HepG2 (cell line): ENCODE measurements around the gene SYNJ2. TPM values are rescaled to one million over a fixed set of nuclear protein-coding genes. Genes with fewer than 3 reads are reported as not detected.

Experiments
- ATAC-seq: fragments of 200-7000 bp; cut with Tn5 transposase; 3 replicates; pipeline ENCODE4 v1.9.1; 2020; ENCODE audit warnings: mild to moderate bottlenecking, moderate library complexity
- BruUV-seq: library from RNA; stranded (reverse); fragments of 400-500 nt; replicated peaks from 2 replicates; lab custom pipeline; 2021; lab: Mats Ljungman, UMichigan
- CTCF ChIA-PET: fragments of 300-600 bp; formaldehyde crosslinking; extraction: SDS; loops from one replicate; lab custom pipeline; 2021; ENCODE audit warnings: low total read pairs, inconsistent platforms, low intra/inter-chr PET ratio; lab: Yijun Ruan, JAX
- POLR2A ChIA-PET: fragments of 350-600 bp; sonication (Branson Sonifier 250); formaldehyde crosslinking; loops from one replicate; lab custom pipeline; 2020; ENCODE audit warnings: antibody characterized with exemption, inconsistent platforms; lab: Yijun Ruan, JAX
- DNase-seq: peaks from one replicate; pipeline ENCODE4 v3.0.0-alpha.2; 2015; ENCODE audit warnings: low spot score
- FAIRE-seq: peaks from 3 replicates; lab custom pipeline; 2011; peaks lifted over from hg19 to GRCh38; lab: Jason Lieb, UNC
- H2AFZ ChIP-seq: one replicate; pipeline ENCODE4 v1.6.1; 2011; ENCODE audit warnings: low read length, inconsistent platforms
- H3K27ac ChIP-seq: fragments of 300-600 bp; 3 replicates; pipeline ENCODE4 v1.8.0; 2011; ENCODE audit warnings: mixed run types, mild to moderate bottlenecking, mixed read lengths, low read length, inconsistent platforms; ENCODE audit not compliant: insufficient read depth; ENCODE audit errors: extremely low read length
- H3K27me3 ChIP-seq, 2 experiments: fragments of 200-600 bp in 1 of 2; 2 replicates in 1 of 2; 3 replicates in 1 of 2; pipeline versions ENCODE4 v1.6.0 to v1.8.0; 2011; ENCODE audit warnings: low read length in 2 of 2, mild to moderate bottlenecking in 2 of 2, moderate library complexity in 2 of 2, inconsistent platforms in 1 of 2; ENCODE audit not compliant: insufficient read depth in 2 of 2, control insufficient read depth in 1 of 2
- H3K36me3 ChIP-seq, 2 experiments: fragments of 200-600 bp in 1 of 2; replicated peaks in 1 of 2; 2 replicates in 1 of 2; 3 replicates in 1 of 2; pipeline versions ENCODE4 v1.5.1 to v1.8.0; 2011; ENCODE audit warnings: low read length in 2 of 2, inconsistent platforms in 1 of 2; ENCODE audit not compliant: insufficient read depth in 2 of 2, control insufficient read depth in 1 of 2
- H3K4me1 ChIP-seq: 2 replicates; pipeline ENCODE4 v1.5.1; 2012; ENCODE audit warnings: low read length, inconsistent platforms; ENCODE audit not compliant: insufficient read depth
- H3K4me2 ChIP-seq: 2 replicates; pipeline ENCODE4 v1.6.0; 2011; ENCODE audit warnings: low read depth, low read length, inconsistent platforms
- H3K4me3 ChIP-seq, 3 experiments: fragments of 200-600 bp in 1 of 3; sonication (generic), shearing (Covaris generic) in 1 of 3; replicated peaks in 1 of 3; 2 replicates each; pipeline ENCODE4 v1.5.1; 2011 to 2016; ENCODE audit warnings: low read length in 3 of 3, inconsistent platforms in 2 of 3, low read depth in 2 of 3, mild to moderate bottlenecking in 2 of 3, control low read depth in 1 of 3, mixed read lengths in 1 of 3; ENCODE audit not compliant: insufficient read depth in 1 of 3
- H3K79me2 ChIP-seq: one replicate; pipeline ENCODE4 v1.6.1; 2011; ENCODE audit warnings: low read length, inconsistent platforms; ENCODE audit not compliant: insufficient read depth
- H3K9ac ChIP-seq: 2 replicates; pipeline ENCODE4 v1.6.0; 2011; ENCODE audit warnings: mild to moderate bottlenecking, low read depth, low read length, inconsistent platforms; ENCODE audit not compliant: insufficient read depth
- H3K9me3 ChIP-seq: 2 replicates; pipeline ENCODE4 v1.5.1; 2012; ENCODE audit warnings: mild to moderate bottlenecking, low read length
- H4K20me1 ChIP-seq: 2 replicates; pipeline ENCODE4 v1.6.0; 2011; ENCODE audit warnings: inconsistent platforms, mild to moderate bottlenecking, low read length, moderate library complexity; ENCODE audit not compliant: insufficient read depth
- ARNT ChIP-seq: fragments of 450-650 bp; IDR thresholded peaks from 2 replicates; pipeline ENCODE4 v1.6.1; 2017
- ESRRA ChIP-seq: sonication (generic); formaldehyde crosslinking; IDR thresholded peaks from 2 replicates; pipeline ENCODE4 v1.5.1; 2020; ENCODE audit warnings: mild to moderate bottlenecking, low read depth, missing genetic modification reagents
- HOXA9 ChIP-seq: sonication (generic); formaldehyde crosslinking; IDR thresholded peaks from 2 replicates; pipeline ENCODE4 v1.8.1; 2022; ENCODE audit warnings: missing genetic modification reagents, mild to moderate bottlenecking, moderate library complexity, borderline replicate concordance
- MZF1 ChIP-seq: sonication (generic); formaldehyde crosslinking; IDR thresholded peaks from 2 replicates; pipeline ENCODE4 v1.8.1; 2023; ENCODE audit warnings: mild to moderate bottlenecking, missing genetic modification reagents, borderline replicate concordance
- PHB2 ChIP-seq: fragments of 450-650 bp; IDR thresholded peaks from 2 replicates; pipeline ENCODE4 v1.6.1; 2018; ENCODE audit not compliant: partially characterized antibody
- RBM22 ChIP-seq: fragments of 200-400 bp; formaldehyde crosslinking; optimal IDR thresholded peaks from 2 replicates; pipeline ENCODE3; 2017; ENCODE audit warnings: mild to moderate bottlenecking, low read length, moderate library complexity
- SPEN ChIP-seq: sonication (generic); formaldehyde crosslinking; IDR thresholded peaks from 2 replicates; pipeline ENCODE4 v1.5.1; 2020; ENCODE audit warnings: low read depth, mild to moderate bottlenecking, missing genetic modification reagents
- XBP1 ChIP-seq: sonication (generic); formaldehyde crosslinking; IDR thresholded peaks from 2 replicates; pipeline ENCODE4 v1.5.0; 2020; ENCODE audit warnings: missing genetic modification reagents
- ZNF121 ChIP-seq: sonication (generic); formaldehyde crosslinking; IDR thresholded peaks from 2 replicates; pipeline ENCODE4 v1.5.0; 2020; ENCODE audit warnings: mild to moderate bottlenecking, missing genetic modification reagents
- ZNF143 ChIP-seq: sonication (generic); formaldehyde crosslinking; IDR thresholded peaks from 2 replicates; pipeline ENCODE4 v1.4.0; 2020; ENCODE audit warnings: missing genetic modification reagents
- ZNF225 ChIP-seq: sonication (generic); formaldehyde crosslinking; IDR thresholded peaks from 2 replicates; pipeline ENCODE4 v1.4.0; 2020; ENCODE audit warnings: mild to moderate bottlenecking, missing genetic modification reagents
- ZNF263 ChIP-seq: sonication (generic); formaldehyde crosslinking; IDR thresholded peaks from 2 replicates; pipeline ENCODE4 v1.4.0; 2020; ENCODE audit warnings: missing genetic modification reagents
- ZNF264 ChIP-seq: sonication (generic); formaldehyde crosslinking; IDR thresholded peaks from 2 replicates; pipeline ENCODE4 v1.4.0; 2020; ENCODE audit warnings: missing genetic modification reagents
- ZNF496 ChIP-seq: sonication (generic); formaldehyde crosslinking; IDR thresholded peaks from 2 replicates; pipeline ENCODE4 v1.8.1; 2023; ENCODE audit warnings: mild to moderate bottlenecking, moderate library complexity, missing genetic modification reagents; ENCODE audit not compliant: insufficient replicate concordance
- ZNF572 ChIP-seq: sonication (generic); formaldehyde crosslinking; IDR thresholded peaks from 2 replicates; pipeline ENCODE4 v1.5.1; 2020; ENCODE audit warnings: mild to moderate bottlenecking, missing genetic modification reagents
- ZSCAN22 ChIP-seq: sonication (generic); formaldehyde crosslinking; IDR thresholded peaks from 2 replicates; pipeline ENCODE4 v1.4.0; 2020; ENCODE audit warnings: mild to moderate bottlenecking, missing genetic modification reagents
- WGBS: methylation state at CpG from one replicate; pipeline ENCODE4 v1.1.6; 2017; ENCODE audit warnings: low lambda C conversion rate; 5-methylcytosine and 5-hydroxymethylcytosine counted together
- in situ Hi-C: cut with HindIII; loops from 2 replicates; pipeline ENCODE4 v1.10.0; 2017; ENCODE audit warnings: low pct_unique_long_range_greater_than_20kb; ENCODE audit not compliant: extremely low pct_ligation_motif_present
- intact Hi-C: fragments of 100-400 bp; cut with micrococcal nuclease; formaldehyde crosslinking; loops from one replicate; pipeline ENCODE4 v1.10.0; 2022; ENCODE audit not compliant: unreplicated experiment
- polyA plus RNA-seq, 8 experiments: library from polyadenylated mRNA; depleted of rRNA in 3 of 8; stranded (reverse) in 7 of 8; unstranded in 1 of 8; fragments of >200 nt; fragmentation: Illumina TruSeq in 4 of 8; extraction: Trizol in 4 of 8; gene quantifications; 2 replicates each; pipeline versions ENCODE4 v1.2.1 to v1.2.3, GENCODE V29; 2011 to 2016; ENCODE audit warnings: low read depth in 4 of 8, missing spikeins in 1 of 8, mixed read lengths in 1 of 8; ENCODE audit not compliant: insufficient read depth in 1 of 8
- total RNA-seq, 5 experiments: library from RNA; depleted of rRNA; stranded (reverse); fragments of >200 nt; fragmentation: Illumina TruSeq; extraction: Trizol; gene quantifications; 2 replicates each; pipeline ENCODE4 v1.2.3, GENCODE V29; 2016; ENCODE audit warnings: low read depth in 1 of 5
- TF ChIP-seq, protein P1 (sequence below): sonication (generic); IDR thresholded peaks from 2 replicates; pipeline ENCODE4 v1.6.1; 2016; ENCODE audit warnings: low read depth, borderline replicate concordance
- TF ChIP-seq, protein P2 (sequence below): sonication (generic); formaldehyde crosslinking; IDR thresholded peaks from 2 replicates; pipeline ENCODE4 v1.5.1; 2020; ENCODE audit warnings: mild to moderate bottlenecking, missing genetic modification reagents, moderate library complexity

Gene SYNJ2
- total and polyA plus RNA-seq, 2 of the 13 experiments (the other 11 are each of a cell fraction or from before 2014, with no cell fraction given) = 39.1 to 57.6 TPM

DNA sequence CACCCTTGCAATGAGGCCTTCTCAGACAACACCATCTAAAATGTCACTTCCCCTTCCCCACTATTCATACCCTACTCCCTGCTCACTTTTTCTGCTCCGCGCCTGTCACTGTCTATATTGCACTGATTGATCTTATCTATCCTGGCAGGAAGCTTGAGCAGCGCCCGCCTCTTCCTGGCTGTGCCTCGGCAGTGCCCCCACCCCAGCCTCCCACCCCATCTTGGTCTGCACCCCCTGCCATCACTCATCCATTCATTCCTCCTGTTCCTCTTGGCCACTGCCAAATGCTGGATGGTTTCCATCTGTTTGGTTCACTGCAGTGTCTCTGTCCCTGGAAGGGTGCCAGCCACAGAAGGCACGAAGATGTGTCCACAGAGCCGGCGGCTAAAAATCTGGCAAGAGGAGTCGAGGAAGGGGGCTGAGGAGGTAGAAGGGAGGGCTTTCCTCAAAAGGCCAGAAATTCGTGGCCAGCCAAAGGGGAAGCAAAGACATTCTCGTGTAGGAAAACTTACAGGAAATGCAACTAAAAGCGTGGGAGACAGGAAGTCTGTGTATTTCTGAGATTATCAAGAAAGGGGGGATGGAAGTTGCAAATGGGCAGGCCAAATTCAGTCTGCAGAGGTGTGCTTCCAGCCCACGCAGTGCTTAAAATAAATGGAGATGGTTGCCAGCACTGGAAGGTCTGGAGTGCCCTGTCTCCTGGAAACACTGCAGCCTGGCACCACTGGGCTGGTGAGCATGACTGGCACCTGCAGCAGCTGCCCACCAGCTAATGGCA lies 27.6 kb downstream of the SYNJ2 start:
- no TSS peak for BruUV-seq
- Histone ChIP-seq H3K9ac (no peak overlapping the region), H3K4me2 (no peak overlapping the region), H3K4me3 (no peak overlapping the region), H3K27ac (peak overlapping the region; percentile 99), H3K36me3 (peaks cover 14 to 24% of the 10 kb centered on the region in 2 experiments), H3K27me3 (no peaks in the 10 kb centered on the region), H4K20me1 (0 out of 2 replicates have a peak, but pooled peaks cover under 1% of the 10 kb centered on the region), H3K79me2 (peaks cover 87% of the 10 kb centered on the region), H3K4me1 (peaks cover 99% of the 10 kb centered on the region), H2AFZ (no peak overlapping the region), H3K9me3 (no peaks in the 10 kb centered on the region)
- in situ Hi-C loops (no loop called here), intact Hi-C loops (no loop called here)
- CTCF ChIA-PET = no interaction called here
- POLR2A ChIA-PET = interaction anchor here (1.6 to 11.3 kb wide), 5 partner anchors 9 to 25 kb away, joined by 9 to 345 read pairs (median 23); partner anchors contain the start of gene SYNJ2
- FAIRE-seq (no peak), DNase-seq (no peak), ATAC-seq (no peak)
- 95% methylated on average over 13 of the region's 13 CpGs for WGBS
- TF ChIP-seq ZNF572 (CRISPR knock-in tag) (0 out of 2 replicates have a peak, but pooled peaks have one; percentile 43), ZSCAN22 (CRISPR knock-in tag) (no peak), HOXA9 (CRISPR knock-in tag) (no peak), ESRRA (CRISPR knock-in tag) (no peak), ZNF264 (CRISPR knock-in tag) (no peak), ZNF225 (CRISPR knock-in tag) (no peak), ZNF496 (CRISPR knock-in tag) (no peak), RBM22 (peak; percentile 60), SPEN (0 out of 2 replicates have a peak, but pooled peaks have one; percentile 35), ARNT (no peak), ZNF121 (no peak), MZF1 (CRISPR knock-in tag) (no peak), PHB2 (no peak), XBP1 (CRISPR knock-in tag) (no peak), ZNF143 (0 out of 2 replicates have a peak, but pooled peaks have one; percentile 26), ZNF263 (CRISPR knock-in tag) (0 out of 2 replicates have a peak, but pooled peaks have one; percentile 11)
- TF ChIP-seq, protein P1, sequence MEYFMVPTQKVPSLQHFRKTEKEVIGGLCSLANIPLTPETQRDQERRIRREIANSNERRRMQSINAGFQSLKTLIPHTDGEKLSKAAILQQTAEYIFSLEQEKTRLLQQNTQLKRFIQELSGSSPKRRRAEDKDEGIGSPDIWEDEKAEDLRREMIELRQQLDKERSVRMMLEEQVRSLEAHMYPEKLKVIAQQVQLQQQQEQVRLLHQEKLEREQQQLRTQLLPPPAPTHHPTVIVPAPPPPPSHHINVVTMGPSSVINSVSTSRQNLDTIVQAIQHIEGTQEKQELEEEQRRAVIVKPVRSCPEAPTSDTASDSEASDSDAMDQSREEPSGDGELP = no peak
- TF ChIP-seq, protein P2, sequence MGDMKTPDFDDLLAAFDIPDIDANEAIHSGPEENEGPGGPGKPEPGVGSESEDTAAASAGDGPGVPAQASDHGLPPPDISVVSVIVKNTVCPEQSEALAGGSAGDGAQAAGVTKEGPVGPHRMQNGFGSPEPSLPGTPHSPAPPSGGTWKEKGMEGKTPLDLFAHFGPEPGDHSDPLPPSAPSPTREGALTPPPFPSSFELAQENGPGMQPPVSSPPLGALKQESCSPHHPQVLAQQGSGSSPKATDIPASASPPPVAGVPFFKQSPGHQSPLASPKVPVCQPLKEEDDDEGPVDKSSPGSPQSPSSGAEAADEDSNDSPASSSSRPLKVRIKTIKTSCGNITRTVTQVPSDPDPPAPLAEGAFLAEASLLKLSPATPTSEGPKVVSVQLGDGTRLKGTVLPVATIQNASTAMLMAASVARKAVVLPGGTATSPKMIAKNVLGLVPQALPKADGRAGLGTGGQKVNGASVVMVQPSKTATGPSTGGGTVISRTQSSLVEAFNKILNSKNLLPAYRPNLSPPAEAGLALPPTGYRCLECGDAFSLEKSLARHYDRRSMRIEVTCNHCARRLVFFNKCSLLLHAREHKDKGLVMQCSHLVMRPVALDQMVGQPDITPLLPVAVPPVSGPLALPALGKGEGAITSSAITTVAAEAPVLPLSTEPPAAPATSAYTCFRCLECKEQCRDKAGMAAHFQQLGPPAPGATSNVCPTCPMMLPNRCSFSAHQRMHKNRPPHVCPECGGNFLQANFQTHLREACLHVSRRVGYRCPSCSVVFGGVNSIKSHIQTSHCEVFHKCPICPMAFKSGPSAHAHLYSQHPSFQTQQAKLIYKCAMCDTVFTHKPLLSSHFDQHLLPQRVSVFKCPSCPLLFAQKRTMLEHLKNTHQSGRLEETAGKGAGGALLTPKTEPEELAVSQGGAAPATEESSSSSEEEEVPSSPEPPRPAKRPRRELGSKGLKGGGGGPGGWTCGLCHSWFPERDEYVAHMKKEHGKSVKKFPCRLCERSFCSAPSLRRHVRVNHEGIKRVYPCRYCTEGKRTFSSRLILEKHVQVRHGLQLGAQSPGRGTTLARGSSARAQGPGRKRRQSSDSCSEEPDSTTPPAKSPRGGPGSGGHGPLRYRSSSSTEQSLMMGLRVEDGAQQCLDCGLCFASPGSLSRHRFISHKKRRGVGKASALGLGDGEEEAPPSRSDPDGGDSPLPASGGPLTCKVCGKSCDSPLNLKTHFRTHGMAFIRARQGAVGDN = peak; percentile 31
